Prostate gland (tissue), 2 donors: Measurements from ENCODE around the gene ANKRD44.

Experiments
- CTCF ChIP-seq, 4 experiments: fragments of 200-600 bp in 2 of 4; fragments of 450-650 bp in 2 of 4; sonication (generic) in 2 of 4; IDR thresholded peaks; 1 replicate in 3 of 4; 2 replicates in 1 of 4; pipeline ENCODE4 v1.5.1; 2016 to 2019; ENCODE audit warnings: antibody characterized with exemption in 4 of 4, mild to moderate bottlenecking in 2 of 4, moderate library complexity in 2 of 4
- POLR2AphosphoS5 ChIP-seq: sonication (generic); formaldehyde crosslinking; IDR thresholded peaks from one replicate; pipeline ENCODE4 v1.6.1; 2017; ENCODE audit warnings: antibody characterized with exemption

- no peak for TF ChIP-seq CTCF (IDR thresholded peaks at IDR 0.05)
- no peak for TF ChIP-seq POLR2AphosphoS5
These were observed 353.1 kb downstream of the ANKRD44 start for GRCh38 chr2:196957442-196957841.
